K562 (cell line): ENCODE results near the gene SFI1. TPM values are rescaled to one million over a fixed set of nuclear protein-coding genes. Genes with fewer than 3 reads are reported as not detected.

Source experiments
- C11orf30 ChIP-seq: fragments of 450-650 bp; IDR thresholded peaks from 2 replicates; pipeline ENCODE4 v1.6.1; 2016; ENCODE audit warnings: low read depth, mild to moderate bottlenecking
- CBX2 ChIP-seq: fragments of 200-600 bp; sonication (generic); IDR thresholded peaks from one replicate; pipeline ENCODE4 v1.6.1; 2012; ENCODE audit warnings: mild to moderate bottlenecking, low read length, inconsistent platforms; ENCODE audit not compliant: insufficient read depth, poor library complexity, severe bottlenecking
- CBX5 ChIP-seq: IDR thresholded peaks from 2 replicates; pipeline ENCODE4 v1.6.1; 2014; ENCODE audit warnings: low read depth, borderline replicate concordance
- FUS ChIP-seq: fragments of 200-400 bp; formaldehyde crosslinking; optimal IDR thresholded peaks from 2 replicates; pipeline ENCODE3; 2017; ENCODE audit warnings: low read depth, low read length
- HBP1 ChIP-seq: fragments of 450-650 bp; formaldehyde crosslinking; IDR thresholded peaks from 2 replicates; pipeline ENCODE4 v1.4.0; 2022; ENCODE audit warnings: missing genetic modification characterization
- JUN ChIP-seq, 2 experiments: sonication (generic) in 1 of 2; formaldehyde crosslinking in 1 of 2; IDR thresholded peaks; 2 replicates each; pipeline versions ENCODE4 v1.6.1 to v1.8.0; 2012 to 2022; ENCODE audit warnings: borderline replicate concordance in 2 of 2, mild to moderate bottlenecking in 2 of 2, improper control_type of control experiment in 1 of 2, low read depth in 1 of 2, low read length in 1 of 2, missing genetic modification reagents in 1 of 2
- PHB2 ChIP-seq: fragments of 450-650 bp; IDR thresholded peaks from 2 replicates; pipeline ENCODE4 v1.6.1; 2017; ENCODE audit warnings: low read depth
- TBP ChIP-seq: optimal IDR thresholded peaks from 2 replicates; pipeline ENCODE3; 2011; ENCODE audit warnings: low read depth, low read length, improper control_type of control experiment
- VEZF1 ChIP-seq: fragments of 200-800 bp; sonication (Bioruptor generic); IDR thresholded peaks from 2 replicates; pipeline ENCODE4 v1.6.1; 2017; ENCODE audit warnings: missing genetic modification characterization, missing compliant biosample characterization
- ZBTB7A ChIP-seq: IDR thresholded peaks from 2 replicates; pipeline ENCODE4 v1.6.1; 2011; ENCODE audit warnings: low read depth, mild to moderate bottlenecking, low read length, moderate library complexity, borderline replicate concordance; ENCODE audit not compliant: control insufficient read depth
- ZKSCAN1 ChIP-seq: fragments of 150-350 bp; IDR thresholded peaks from 2 replicates; pipeline ENCODE4 v1.6.1; 2016; ENCODE audit warnings: low read depth, low read length
- ZNF143 ChIP-seq: sonication (generic); formaldehyde crosslinking; IDR thresholded peaks from 2 replicates; pipeline ENCODE4 v1.9.0; 2022; ENCODE audit warnings: mild to moderate bottlenecking, missing genetic modification reagents
- ZNF318 ChIP-seq, 2 experiments: fragments of 450-650 bp; IDR thresholded peaks; 2 replicates each; pipeline ENCODE4 v1.6.1; 2016; ENCODE audit warnings: mild to moderate bottlenecking in 2 of 2, borderline replicate concordance in 1 of 2, low read depth in 1 of 2, moderate library complexity in 1 of 2
- ZNF444 ChIP-seq: fragments of 250-450 bp; sonication (Bioruptor Pico); IDR thresholded peaks from 2 replicates; pipeline ENCODE4 v1.4.0; 2020; ENCODE audit warnings: mild to moderate bottlenecking, moderate library complexity
- ZNF551 ChIP-seq: fragments of 250-450 bp; sonication (Bioruptor Pico); IDR thresholded peaks from 2 replicates; pipeline ENCODE4 v1.5.0; 2021; ENCODE audit warnings: mild to moderate bottlenecking, moderate library complexity
- ZNF699 ChIP-seq: fragments of 250-450 bp; sonication (Bioruptor Pico); IDR thresholded peaks from 2 replicates; pipeline ENCODE4 v1.8.0; 2021; ENCODE audit warnings: mild to moderate bottlenecking, moderate library complexity; ENCODE audit not compliant: insufficient replicate concordance
- polyA plus RNA-seq, 8 experiments: library from polyadenylated mRNA; depleted of rRNA in 4 of 8; stranded (reverse) in 5 of 8; unstranded in 3 of 8; fragments of >200 nt; fragmentation: Nextera tagmentation in 2 of 8; fragmentation: Illumina TruSeq in 1 of 8; extraction: Ambion mirVana in 2 of 8; extraction: Trizol in 1 of 8; gene quantifications; 2 replicates each; pipeline versions ENCODE4 v1.2.1 to v1.2.3, GENCODE V29; 2011 to 2014; ENCODE audit warnings: inconsistent platforms in 1 of 8, missing spikeins in 1 of 8
- total RNA-seq, 7 experiments: library from RNA; depleted of rRNA in 6 of 7; stranded (reverse); fragments of >200 nt in 6 of 7; fragmentation: Illumina TruSeq in 2 of 7; extraction: Trizol in 2 of 7; gene quantifications; 2 replicates each; pipeline versions ENCODE4 v1.2.1 to v1.2.3, GENCODE V29; 2011 to 2021; ENCODE audit warnings: low replicate concordance in 1 of 7

Gene SFI1
- total and polyA plus RNA-seq, 9 of the 15 experiments (the other 6 are each of a cell fraction or from before 2014, with no cell fraction given): 3.0 to 25.6 (median 14.1) TPM

GRCh38 chr22:31496007-31496734 is at the start of gene SFI1 (continued):
- TF ChIP-seq VEZF1 (CRISPR knock-in tag): peak; percentile 61
- TF ChIP-seq C11orf30: no peak
- no peak for TF ChIP-seq CBX2
- peak; percentile 21 for TF ChIP-seq TBP
- no peak for TF ChIP-seq ZNF143 (CRISPR knock-in tag)
- TF ChIP-seq PHB2: no peak
- peak; percentile 70; the same call in 1 of the 2 replicates for TF ChIP-seq ZBTB7A
- TF ChIP-seq ZNF551 (CRISPR knock-in tag): no peak
- TF ChIP-seq JUN (IDR thresholded peaks at IDR 0.05; ENCODE audit: borderline replicate concordance, low read depth, low read length): no peak
- no peak for TF ChIP-seq JUN (CRISPR knock-in tag; IDR thresholded peaks at IDR 0.05; ENCODE audit: borderline replicate concordance)
- TF ChIP-seq HBP1 (CRISPR knock-in tag): no peak
- no peak for TF ChIP-seq CBX5
- no peak for TF ChIP-seq ZNF444 (CRISPR knock-in tag)
- TF ChIP-seq ZKSCAN1: no peak
- TF ChIP-seq FUS: no peak
- TF ChIP-seq ZNF318 (IDR thresholded peaks at IDR 0.05; ENCODE audit: borderline replicate concordance in 1 of 2, low read depth in 1 of 2): no peak
- TF ChIP-seq ZNF699 (CRISPR knock-in tag): no peak
